PC-3 (cell line): ENCODE measurements around the gene FN3KRP. TPM values are rescaled to one million over a fixed set of nuclear protein-coding genes. Genes with fewer than 3 reads are reported as not detected.
A peak's percentile ranks its signal among the peaks of the same experiment; 100 is the strongest.

Experiments
- ATAC-seq: fragments of 200-7000 bp; cut with Tn5 transposase; 2 replicates; pipeline ENCODE4 v1.9.1; 2020; ENCODE audit warnings: mild to moderate bottlenecking, moderate library complexity
- BruUV-seq: library from RNA; stranded (reverse); fragments of 400-500 nt; replicated peaks from 2 replicates; lab custom pipeline; 2021; lab: Mats Ljungman, UMichigan
- CTCF ChIA-PET: fragments of 300-600 bp; sonication (Branson Sonifier 250); formaldehyde crosslinking; loops from one replicate; lab custom pipeline; 2022; ENCODE audit warnings: antibody characterized with exemption; lab: Charles Lee
- POLR2A ChIA-PET: fragments of 300-600 bp; sonication (Branson Sonifier 250); formaldehyde crosslinking; loops from one replicate; lab custom pipeline; 2022; ENCODE audit warnings: antibody characterized with exemption; ENCODE audit not compliant: unreplicated experiment; lab: Charles Lee
- DNase-seq: peaks from one replicate; pipeline ENCODE4 v3.0.0-alpha.2; 2015
- H2AFZ ChIP-seq: fragments of 300-600 bp; sonication (generic); 2 replicates; pipeline ENCODE4 v1.6.0; 2016; ENCODE audit warnings: antibody characterized with exemption, low read length
- H3F3A ChIP-seq: fragments of 300-600 bp; sonication (generic); one replicate; pipeline ENCODE4 v1.6.0; 2017; ENCODE audit warnings: antibody characterized with exemption, low read length, control low read depth, mild to moderate bottlenecking; ENCODE audit not compliant: unreplicated experiment
- H3K27ac ChIP-seq: fragments of 300-600 bp; sonication (generic); 2 replicates; pipeline ENCODE4 v1.5.1; 2016; ENCODE audit warnings: mild to moderate bottlenecking, low read length
- H3K27me3 ChIP-seq: fragments of 300-600 bp; sonication (generic); 2 replicates; pipeline ENCODE4 v1.6.1; 2016; ENCODE audit warnings: low read length, mixed read lengths
- H3K36me3 ChIP-seq: fragments of 300-600 bp; sonication (generic); 2 replicates; pipeline ENCODE4 v1.6.1; 2016; ENCODE audit warnings: low read depth, mixed run types, low read length, mixed read lengths
- H3K4me1 ChIP-seq: fragments of 300-600 bp; sonication (generic); 2 replicates; pipeline ENCODE4 v1.5.1; 2016; ENCODE audit warnings: low read length; ENCODE audit not compliant: insufficient read depth
- H3K4me2 ChIP-seq: fragments of 300-600 bp; sonication (generic); 2 replicates; pipeline ENCODE4 v1.6.0; 2016; ENCODE audit warnings: low read length
- H3K4me3 ChIP-seq: fragments of 300-600 bp; sonication (generic); 2 replicates; pipeline ENCODE4 v1.5.1; 2016; ENCODE audit warnings: mild to moderate bottlenecking, low read length, mixed read lengths
- H3K79me2 ChIP-seq: fragments of 300-600 bp; sonication (generic); 2 replicates; pipeline ENCODE4 v1.6.1; 2017; ENCODE audit warnings: low read length, mixed read lengths
- H3K9ac ChIP-seq: fragments of 300-600 bp; sonication (generic); 2 replicates; pipeline ENCODE4 v1.6.0; 2016; ENCODE audit warnings: mild to moderate bottlenecking, low read length
- H3K9me2 ChIP-seq: fragments of 300-600 bp; sonication (generic); replicated peaks from 2 replicates; pipeline ENCODE4 v1.6.1; 2016; ENCODE audit warnings: mixed run types, low read length, mixed read lengths
- H3K9me3 ChIP-seq: fragments of 300-600 bp; sonication (generic); 2 replicates; pipeline ENCODE4 v1.6.1; 2016; ENCODE audit warnings: low read length, mixed read lengths
- H4K20me1 ChIP-seq: fragments of 300-600 bp; sonication (generic); 2 replicates; pipeline ENCODE4 v1.6.1; 2016; ENCODE audit warnings: low read length, mixed read lengths
- EZH2 ChIP-seq: fragments of 300-600 bp; sonication (generic); IDR thresholded peaks from one replicate; pipeline ENCODE4 v1.6.1; 2017; ENCODE audit warnings: antibody characterized with exemption, mild to moderate bottlenecking, low read length; ENCODE audit not compliant: unreplicated experiment
- EZH2phosphoT487 ChIP-seq: fragments of 300-600 bp; sonication (generic); IDR thresholded peaks from 2 replicates; pipeline ENCODE4 v1.6.1; 2018; ENCODE audit warnings: mild to moderate bottlenecking, antibody characterized with exemption, low read length, borderline replicate concordance
- intact Hi-C: fragments of 100-400 bp; cut with micrococcal nuclease; formaldehyde crosslinking; loops from 2 replicates; pipeline ENCODE4 v1.9.0; 2023
- total RNA-seq: library from RNA; depleted of rRNA; stranded (reverse); fragments of >200 nt; gene quantifications from 2 replicates; pipeline ENCODE4 v1.2.3, GENCODE V29; 2014
- TF ChIP-seq, protein P1 (sequence below): fragments of 300-600 bp; sonication (generic); conservative IDR thresholded peaks from 2 replicates; pipeline ENCODE4 v1.5.1; 2017; ENCODE audit warnings: antibody characterized with exemption, low read depth, mild to moderate bottlenecking, low read length

The FN3KRP gene
- total RNA-seq, 1 experiment from 2014 or later, result 37.4 TPM

DNA sequence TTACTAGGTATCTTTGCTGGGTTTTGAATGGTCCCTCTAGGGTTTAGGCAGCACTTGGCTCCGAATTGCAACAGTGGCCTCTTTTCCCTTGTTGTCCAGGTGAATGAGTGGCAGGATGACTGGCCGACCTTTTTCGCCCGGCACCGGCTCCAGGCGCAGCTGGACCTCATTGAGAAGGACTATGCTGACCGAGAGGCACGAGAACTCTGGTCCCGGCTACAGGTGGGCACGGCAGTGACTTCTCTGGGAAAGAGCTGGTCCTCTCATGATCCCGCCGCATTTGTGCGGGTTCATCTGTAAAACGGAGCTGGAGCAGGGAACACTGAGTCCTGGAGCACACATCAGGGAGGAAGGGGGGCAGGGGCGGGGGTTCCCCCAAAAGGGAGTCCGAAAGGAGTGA is 32.2 kb downstream of the FN3KRP start:
- no peak overlapping the region for H3K27ac ChIP-seq
- TF ChIP-seq EZH2phosphoT487, result no peak
- TF ChIP-seq, protein P1, sequence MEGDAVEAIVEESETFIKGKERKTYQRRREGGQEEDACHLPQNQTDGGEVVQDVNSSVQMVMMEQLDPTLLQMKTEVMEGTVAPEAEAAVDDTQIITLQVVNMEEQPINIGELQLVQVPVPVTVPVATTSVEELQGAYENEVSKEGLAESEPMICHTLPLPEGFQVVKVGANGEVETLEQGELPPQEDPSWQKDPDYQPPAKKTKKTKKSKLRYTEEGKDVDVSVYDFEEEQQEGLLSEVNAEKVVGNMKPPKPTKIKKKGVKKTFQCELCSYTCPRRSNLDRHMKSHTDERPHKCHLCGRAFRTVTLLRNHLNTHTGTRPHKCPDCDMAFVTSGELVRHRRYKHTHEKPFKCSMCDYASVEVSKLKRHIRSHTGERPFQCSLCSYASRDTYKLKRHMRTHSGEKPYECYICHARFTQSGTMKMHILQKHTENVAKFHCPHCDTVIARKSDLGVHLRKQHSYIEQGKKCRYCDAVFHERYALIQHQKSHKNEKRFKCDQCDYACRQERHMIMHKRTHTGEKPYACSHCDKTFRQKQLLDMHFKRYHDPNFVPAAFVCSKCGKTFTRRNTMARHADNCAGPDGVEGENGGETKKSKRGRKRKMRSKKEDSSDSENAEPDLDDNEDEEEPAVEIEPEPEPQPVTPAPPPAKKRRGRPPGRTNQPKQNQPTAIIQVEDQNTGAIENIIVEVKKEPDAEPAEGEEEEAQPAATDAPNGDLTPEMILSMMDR, result no peak
- no peak for TF ChIP-seq EZH2
- no peaks in the 10 kb centered on the region for H3K36me3 ChIP-seq
- ATAC-seq, result no peak
- CTCF ChIA-PET, result no interaction called here
- H3F3A ChIP-seq, result no peaks in the 10 kb centered on the region
- no peaks in the 10 kb centered on the region for H4K20me1 ChIP-seq
- H3K79me2 ChIP-seq, result peaks cover 14% of the 10 kb centered on the region
- no peak overlapping the region for H3K4me2 ChIP-seq
- H3K9ac ChIP-seq, result no peak overlapping the region
- no peak for DNase-seq
- H3K4me1 ChIP-seq, result peaks cover 4% of the 10 kb centered on the region; the same call in 1 of the 2 replicates
- no peaks in the 10 kb centered on the region for H3K27me3 ChIP-seq
- no peak overlapping the region for H3K4me3 ChIP-seq
- no TSS peak for BruUV-seq
- no peak overlapping the region for H2AFZ ChIP-seq
- H3K9me3 ChIP-seq, result no peaks in the 10 kb centered on the region
- intact Hi-C loops, result no loop called here
- POLR2A ChIA-PET, result no interaction called here
- H3K9me2 ChIP-seq, result no peaks in the 10 kb centered on the region

DNA sequence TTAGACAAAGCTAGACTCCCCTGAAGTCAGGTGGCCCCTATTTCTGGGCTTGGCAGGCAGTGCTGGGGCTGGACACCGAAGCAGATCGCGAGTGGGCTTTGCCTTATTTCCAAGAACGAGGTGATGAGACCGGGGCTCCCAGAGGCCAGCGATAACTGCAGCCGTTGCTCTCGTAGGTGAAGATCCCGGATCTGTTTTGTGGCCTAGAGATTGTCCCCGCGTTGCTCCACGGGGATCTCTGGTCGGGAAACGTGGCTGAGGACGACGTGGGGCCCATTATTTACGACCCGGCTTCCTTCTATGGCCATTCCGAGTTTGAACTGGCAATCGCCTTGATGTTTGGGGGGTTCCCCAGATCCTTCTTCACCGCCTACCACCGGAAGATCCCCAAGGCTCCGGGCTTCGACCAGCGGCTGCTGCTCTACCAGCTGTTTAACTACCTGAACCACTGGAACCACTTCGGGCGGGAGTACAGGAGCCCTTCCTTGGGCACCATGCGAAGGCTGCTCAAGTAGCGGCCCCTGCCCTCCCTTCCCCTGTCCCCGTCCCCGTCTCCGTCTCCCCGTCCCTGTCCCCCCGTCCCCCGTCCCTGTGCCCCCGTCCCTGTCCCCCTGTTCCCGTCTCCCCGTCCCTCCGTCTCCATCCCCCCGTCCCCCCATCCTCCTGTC is 33.9 kb downstream of the FN3KRP start:
- intact Hi-C loops, result no loop called here
- no peaks in the 10 kb centered on the region for H3K9me3 ChIP-seq
- POLR2A ChIA-PET, result no interaction called here
- no peaks in the 10 kb centered on the region for H3K36me3 ChIP-seq
- CTCF ChIA-PET, result no interaction called here
- no peaks in the 10 kb centered on the region for H3K27me3 ChIP-seq
- no peak overlapping the region for H3K27ac ChIP-seq
- H3K4me2 ChIP-seq, result no peak overlapping the region
- ATAC-seq (no peak), DNase-seq (no peak)
- H2AFZ ChIP-seq, result no peak overlapping the region
- H3K9me2 ChIP-seq, result no peaks in the 10 kb centered on the region
- H3F3A ChIP-seq, result no peaks in the 10 kb centered on the region
- peaks cover 4% of the 10 kb centered on the region; the same call in 1 of the 2 replicates for H3K4me1 ChIP-seq
- peaks cover 11% of the 10 kb centered on the region; the same call in 1 of the 2 replicates for H4K20me1 ChIP-seq
- BruUV-seq, result no TSS peak
- no peak overlapping the region for H3K4me3 ChIP-seq
- TF ChIP-seq EZH2phosphoT487 (no peak), EZH2 (no peak)
- TF ChIP-seq, protein P1, result no peak
- H3K79me2 ChIP-seq, result peaks cover 31% of the 10 kb centered on the region
- no peak overlapping the region for H3K9ac ChIP-seq

DNA sequence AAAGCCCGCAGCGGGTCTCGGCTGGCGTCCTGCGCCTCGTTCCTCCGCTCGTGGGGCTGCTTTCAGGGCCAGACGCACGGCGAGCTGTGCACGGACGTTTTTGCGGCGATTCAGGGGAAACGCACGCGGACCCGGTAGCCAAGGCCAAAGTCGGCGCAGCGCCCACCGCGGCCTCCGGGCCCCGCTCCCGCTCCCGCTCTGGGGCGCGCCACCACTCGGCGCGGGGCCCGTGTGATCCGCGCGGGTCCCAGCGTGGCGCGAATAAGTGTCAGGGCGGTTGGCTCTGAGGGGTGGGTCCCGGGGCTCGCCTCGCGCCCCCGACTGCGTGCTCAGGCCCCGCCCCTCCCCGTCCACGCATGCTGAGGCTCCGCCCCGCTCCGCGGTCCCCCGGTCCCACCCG is 34.7 kb downstream of the FN3KRP start:
- Histone ChIP-seq H3K4me2 (peak overlapping the region; percentile 93), H3K9me2 (no peaks in the 10 kb centered on the region), H3K36me3 (no peaks in the 10 kb centered on the region), H3K4me3 (peak overlapping the region; percentile 67), H3K9me3 (no peaks in the 10 kb centered on the region), H3K27ac (no peak overlapping the region; the same call in 1 of the 2 replicates), H3K79me2 (peaks cover 36% of the 10 kb centered on the region), H3K27me3 (no peaks in the 10 kb centered on the region), H2AFZ (peak overlapping the region; percentile 86), H3F3A (no peaks in the 10 kb centered on the region), H3K4me1 (peaks cover 4% of the 10 kb centered on the region; the same call in 1 of the 2 replicates), H4K20me1 (peaks cover 11% of the 10 kb centered on the region; the same call in 1 of the 2 replicates), H3K9ac (peak overlapping the region; percentile 77)
- ChIA-PET CTCF (no interaction called here), POLR2A (no interaction called here)
- no TSS peak for BruUV-seq
- DNase-seq (no peak), ATAC-seq (peak; percentile 11)
- TF ChIP-seq EZH2phosphoT487 (no peak), EZH2 (no peak)
- TF ChIP-seq, protein P1, result no peak
- intact Hi-C loops, result no loop called here
